PC-3 (cell line): Measurements from ENCODE around the gene ZNF514. TPM values are rescaled to one million over a fixed set of nuclear protein-coding genes. Genes with fewer than 3 reads are reported as not detected.

ENCODE experiments used
- ATAC-seq: fragments of 200-7000 bp; cut with Tn5 transposase; 2 replicates; pipeline ENCODE4 v1.9.1; 2020; ENCODE audit warnings: mild to moderate bottlenecking, moderate library complexity
- BruUV-seq: library from RNA; stranded (reverse); fragments of 400-500 nt; replicated peaks from 2 replicates; lab custom pipeline; 2021; lab: Mats Ljungman, UMichigan
- CTCF ChIA-PET: fragments of 300-600 bp; sonication (Branson Sonifier 250); formaldehyde crosslinking; loops from one replicate; lab custom pipeline; 2022; ENCODE audit warnings: antibody characterized with exemption; lab: Charles Lee
- POLR2A ChIA-PET: fragments of 300-600 bp; sonication (Branson Sonifier 250); formaldehyde crosslinking; loops from one replicate; lab custom pipeline; 2022; ENCODE audit warnings: antibody characterized with exemption; ENCODE audit not compliant: unreplicated experiment; lab: Charles Lee
- DNase-seq: peaks from one replicate; pipeline ENCODE4 v3.0.0-alpha.2; 2015
- H2AFZ ChIP-seq: fragments of 300-600 bp; sonication (generic); 2 replicates; pipeline ENCODE4 v1.6.0; 2016; ENCODE audit warnings: antibody characterized with exemption, low read length
- H3F3A ChIP-seq: fragments of 300-600 bp; sonication (generic); one replicate; pipeline ENCODE4 v1.6.0; 2017; ENCODE audit warnings: antibody characterized with exemption, low read length, control low read depth, mild to moderate bottlenecking; ENCODE audit not compliant: unreplicated experiment
- H3K27ac ChIP-seq: fragments of 300-600 bp; sonication (generic); 2 replicates; pipeline ENCODE4 v1.5.1; 2016; ENCODE audit warnings: mild to moderate bottlenecking, low read length
- H3K27me3 ChIP-seq: fragments of 300-600 bp; sonication (generic); 2 replicates; pipeline ENCODE4 v1.6.1; 2016; ENCODE audit warnings: low read length, mixed read lengths
- H3K36me3 ChIP-seq: fragments of 300-600 bp; sonication (generic); 2 replicates; pipeline ENCODE4 v1.6.1; 2016; ENCODE audit warnings: low read depth, mixed run types, low read length, mixed read lengths
- H3K4me1 ChIP-seq: fragments of 300-600 bp; sonication (generic); 2 replicates; pipeline ENCODE4 v1.5.1; 2016; ENCODE audit warnings: low read length; ENCODE audit not compliant: insufficient read depth
- H3K4me2 ChIP-seq: fragments of 300-600 bp; sonication (generic); 2 replicates; pipeline ENCODE4 v1.6.0; 2016; ENCODE audit warnings: low read length
- H3K4me3 ChIP-seq: fragments of 300-600 bp; sonication (generic); 2 replicates; pipeline ENCODE4 v1.5.1; 2016; ENCODE audit warnings: mild to moderate bottlenecking, low read length, mixed read lengths
- H3K79me2 ChIP-seq: fragments of 300-600 bp; sonication (generic); 2 replicates; pipeline ENCODE4 v1.6.1; 2017; ENCODE audit warnings: low read length, mixed read lengths
- H3K9ac ChIP-seq: fragments of 300-600 bp; sonication (generic); 2 replicates; pipeline ENCODE4 v1.6.0; 2016; ENCODE audit warnings: mild to moderate bottlenecking, low read length
- H3K9me2 ChIP-seq: fragments of 300-600 bp; sonication (generic); replicated peaks from 2 replicates; pipeline ENCODE4 v1.6.1; 2016; ENCODE audit warnings: mixed run types, low read length, mixed read lengths
- H3K9me3 ChIP-seq: fragments of 300-600 bp; sonication (generic); 2 replicates; pipeline ENCODE4 v1.6.1; 2016; ENCODE audit warnings: low read length, mixed read lengths
- H4K20me1 ChIP-seq: fragments of 300-600 bp; sonication (generic); 2 replicates; pipeline ENCODE4 v1.6.1; 2016; ENCODE audit warnings: low read length, mixed read lengths
- CTCF ChIP-seq: fragments of 300-600 bp; sonication (generic); conservative IDR thresholded peaks from 2 replicates; pipeline ENCODE4 v1.5.1; 2017; ENCODE audit warnings: antibody characterized with exemption, low read depth, mild to moderate bottlenecking, low read length
- EZH2 ChIP-seq: fragments of 300-600 bp; sonication (generic); IDR thresholded peaks from one replicate; pipeline ENCODE4 v1.6.1; 2017; ENCODE audit warnings: antibody characterized with exemption, mild to moderate bottlenecking, low read length; ENCODE audit not compliant: unreplicated experiment
- EZH2phosphoT487 ChIP-seq: fragments of 300-600 bp; sonication (generic); IDR thresholded peaks from 2 replicates; pipeline ENCODE4 v1.6.1; 2018; ENCODE audit warnings: mild to moderate bottlenecking, antibody characterized with exemption, low read length, borderline replicate concordance
- intact Hi-C: fragments of 100-400 bp; cut with micrococcal nuclease; formaldehyde crosslinking; loops from 2 replicates; pipeline ENCODE4 v1.9.0; 2023
- total RNA-seq: library from RNA; depleted of rRNA; stranded (reverse); fragments of >200 nt; gene quantifications from 2 replicates; pipeline ENCODE4 v1.2.3, GENCODE V29; 2014

ZNF514 gene
- total RNA-seq, 1 experiment from 2014 or later = 6.6 TPM

GRCh38 chr2:95185197-95185596, 25.5 kb upstream of the ZNF514 start:
- CTCF ChIA-PET = no interaction called here
- POLR2A ChIA-PET = interaction anchor here (0.6 kb wide), 1 partner anchor 41 kb away, joined by 3 read pairs; no protein-coding TSS in a partner anchor

GRCh38 chr2:95181774-95182173, 22.1 kb upstream of the ZNF514 start:
- intact Hi-C loops = no loop called here
- CTCF ChIA-PET = no interaction called here
- BruUV-seq = no TSS peak

More at GRCh38 chr2:95185197-95185596, 25.5 kb upstream of the ZNF514 start:
- no peak overlapping the region for H3K4me2 ChIP-seq
- no peak for TF ChIP-seq CTCF
- TF ChIP-seq EZH2 = no peak
- TF ChIP-seq EZH2phosphoT487 = no peak
- H3K4me3 ChIP-seq = no peak overlapping the region
- no peaks in the 10 kb centered on the region for H3K4me1 ChIP-seq
- DNase-seq = no peak
- H3K9me3 ChIP-seq = no peaks in the 10 kb centered on the region
- H3K36me3 ChIP-seq = peaks cover 22% of the 10 kb centered on the region
- no peaks in the 10 kb centered on the region for H4K20me1 ChIP-seq
- H3K9me2 ChIP-seq = no peaks in the 10 kb centered on the region
- no peak overlapping the region for H2AFZ ChIP-seq
- intact Hi-C loops = no loop called here
- H3K27me3 ChIP-seq = no peaks in the 10 kb centered on the region
- H3K9ac ChIP-seq = no peak overlapping the region
- no TSS peak for BruUV-seq
- ATAC-seq = no peak
- H3F3A ChIP-seq = no peaks in the 10 kb centered on the region
- H3K27ac ChIP-seq = no peak overlapping the region
- no peaks in the 10 kb centered on the region for H3K79me2 ChIP-seq

More at GRCh38 chr2:95181774-95182173, 22.1 kb upstream of the ZNF514 start:
- no peak for ATAC-seq
- no peaks in the 10 kb centered on the region for H3K9me2 ChIP-seq
- no peak overlapping the region for H3K4me3 ChIP-seq
- no peaks in the 10 kb centered on the region for H3K4me1 ChIP-seq
- no peaks in the 10 kb centered on the region for H3K79me2 ChIP-seq
- H3K9me3 ChIP-seq = no peaks in the 10 kb centered on the region
- no peaks in the 10 kb centered on the region for H3F3A ChIP-seq
- TF ChIP-seq EZH2 (no peak), CTCF (no peak), EZH2phosphoT487 (no peak)
- POLR2A ChIA-PET = no interaction called here
- peaks cover 39% of the 10 kb centered on the region for H3K36me3 ChIP-seq
- H4K20me1 ChIP-seq = no peaks in the 10 kb centered on the region
- no peak overlapping the region for H3K9ac ChIP-seq
- H3K4me2 ChIP-seq = no peak overlapping the region
- DNase-seq = no peak
- H2AFZ ChIP-seq = no peak overlapping the region
- no peaks in the 10 kb centered on the region for H3K27me3 ChIP-seq
- H3K27ac ChIP-seq = no peak overlapping the region
